Loucy (cell line): ENCODE data around the gene ARHGEF12.

Experiments used
- H2AFZ ChIP-seq: fragments of 200-600 bp; sonication (generic); 2 replicates; pipeline ENCODE4 v1.6.0; 2016; ENCODE audit warnings: antibody characterized with exemption, mild to moderate bottlenecking, low read length, moderate library complexity
- H3F3A ChIP-seq: fragments of 200-600 bp; 2 replicates; pipeline ENCODE4 v1.6.0; 2016; ENCODE audit warnings: antibody characterized with exemption, low read depth, mild to moderate bottlenecking
- H3K27me3 ChIP-seq: fragments of 200-600 bp; sonication (generic); 2 replicates; pipeline ENCODE4 v1.6.1; 2014; ENCODE audit warnings: low read length, mild to moderate bottlenecking; ENCODE audit not compliant: insufficient read depth, poor library complexity, severe bottlenecking
- H3K36me3 ChIP-seq: fragments of 200-600 bp; sonication (generic); 2 replicates; pipeline ENCODE4 v1.6.1; 2016; ENCODE audit warnings: low read length; ENCODE audit not compliant: insufficient read depth
- H3K4me1 ChIP-seq: fragments of 200-600 bp; sonication (generic); 2 replicates; pipeline ENCODE4 v1.5.1; 2014; ENCODE audit warnings: low read length, mild to moderate bottlenecking; ENCODE audit not compliant: insufficient read depth, poor library complexity, severe bottlenecking
- H3K4me2 ChIP-seq: fragments of 200-600 bp; sonication (generic); 2 replicates; pipeline ENCODE4 v1.6.0; 2014; ENCODE audit warnings: antibody characterized with exemption, low read length, low read depth, mild to moderate bottlenecking; ENCODE audit not compliant: poor library complexity, severe bottlenecking
- H3K4me3 ChIP-seq: fragments of 200-600 bp; sonication (generic); 2 replicates; pipeline ENCODE4 v1.5.1; 2014; ENCODE audit warnings: low read length, mild to moderate bottlenecking, mixed read lengths; ENCODE audit not compliant: poor library complexity, severe bottlenecking
- H3K79me2 ChIP-seq: fragments of 200-600 bp; sonication (generic); 2 replicates; pipeline ENCODE4 v1.6.1; 2014; ENCODE audit warnings: low read length; ENCODE audit not compliant: insufficient read depth
- H3K9ac ChIP-seq: fragments of 200-600 bp; sonication (generic); 2 replicates; pipeline ENCODE4 v1.6.0; 2014; ENCODE audit warnings: mild to moderate bottlenecking, low read depth, low read length, moderate library complexity; ENCODE audit not compliant: poor library complexity, severe bottlenecking
- H3K9me2 ChIP-seq: fragments of 200-600 bp; sonication (generic); replicated peaks from 2 replicates; pipeline ENCODE4 v1.6.1; 2016; ENCODE audit warnings: low read depth, low read length, mixed read lengths
- H3K9me3 ChIP-seq: fragments of 200-600 bp; sonication (generic); 2 replicates; pipeline ENCODE4 v1.6.1; 2014; ENCODE audit warnings: mild to moderate bottlenecking, antibody characterized with exemption, low read length, low read depth; ENCODE audit not compliant: insufficient read depth
- H4K20me1 ChIP-seq: fragments of 200-600 bp; sonication (generic); 2 replicates; pipeline ENCODE4 v1.6.0; 2014; ENCODE audit warnings: antibody characterized with exemption, low read length, mild to moderate bottlenecking; ENCODE audit not compliant: insufficient read depth, poor library complexity, severe bottlenecking
- CTCF ChIP-seq: fragments of 200-600 bp; sonication (generic); conservative IDR thresholded peaks from 2 replicates; pipeline ENCODE4 v1.5.1; 2014; ENCODE audit warnings: mild to moderate bottlenecking, antibody characterized with exemption, low read length
- EZH2phosphoT487 ChIP-seq: fragments of 200-600 bp; IDR thresholded peaks from 2 replicates; pipeline ENCODE4 v1.6.1; 2018; ENCODE audit warnings: antibody characterized with exemption, mild to moderate bottlenecking, moderate library complexity, borderline replicate concordance

Gene ARHGEF12

GRCh38 chr11:120333801-120334200, 2.4 kb upstream of the ARHGEF12 start:
- no peak overlapping the region for H3K4me2 ChIP-seq
- no peaks in the 10 kb centered on the region for H3K9me2 ChIP-seq
- no peaks in the 10 kb centered on the region for H4K20me1 ChIP-seq
- no peaks in the 10 kb centered on the region for H3F3A ChIP-seq
- no peak for TF ChIP-seq EZH2phosphoT487
- TF ChIP-seq CTCF: no peak
- H2AFZ ChIP-seq: no peak overlapping the region
- H3K9ac ChIP-seq: no peak overlapping the region
- H3K27me3 ChIP-seq: peaks cover 40% of the 10 kb centered on the region
- H3K79me2 ChIP-seq: no peaks in the 10 kb centered on the region
- no peaks in the 10 kb centered on the region for H3K36me3 ChIP-seq
- H3K4me3 ChIP-seq: no peak overlapping the region
- H3K9me3 ChIP-seq: no peaks in the 10 kb centered on the region
- H3K4me1 ChIP-seq: no peaks in the 10 kb centered on the region

- no peak overlapping the region for H3K4me2 ChIP-seq
- H3K9me2 ChIP-seq: no peaks in the 10 kb centered on the region
- H3K36me3 ChIP-seq: no peaks in the 10 kb centered on the region
- no peak overlapping the region for H3K9ac ChIP-seq
- H4K20me1 ChIP-seq: no peaks in the 10 kb centered on the region
- TF ChIP-seq CTCF: no peak
- H3F3A ChIP-seq: no peaks in the 10 kb centered on the region
- no peaks in the 10 kb centered on the region for H3K9me3 ChIP-seq
- no peak overlapping the region for H2AFZ ChIP-seq
- H3K4me3 ChIP-seq: no peak overlapping the region
- H3K4me1 ChIP-seq: no peaks in the 10 kb centered on the region
- no peaks in the 10 kb centered on the region for H3K79me2 ChIP-seq
- H3K27me3 ChIP-seq: peaks cover 46% of the 10 kb centered on the region
Observed at GRCh38 chr11:120334332-120334731, 1.9 kb upstream of the ARHGEF12 start.

GRCh38 chr11:120334894-120335462, 1.2 kb upstream of the ARHGEF12 start:
- no peaks in the 10 kb centered on the region for H3K9me2 ChIP-seq
- H3K36me3 ChIP-seq: no peaks in the 10 kb centered on the region

More at GRCh38 chr11:120334894-120335462, 1.2 kb upstream of the ARHGEF12 start:
- H3K79me2 ChIP-seq: no peaks in the 10 kb centered on the region
- no peak overlapping the region for H3K9ac ChIP-seq
- H4K20me1 ChIP-seq: no peaks in the 10 kb centered on the region
- no peak overlapping the region for H3K4me3 ChIP-seq
- no peak overlapping the region for H2AFZ ChIP-seq
- H3K4me2 ChIP-seq: no peak overlapping the region
- no peaks in the 10 kb centered on the region for H3K4me1 ChIP-seq
- H3K9me3 ChIP-seq: no peaks in the 10 kb centered on the region
- peak; percentile 60 for TF ChIP-seq CTCF
- TF ChIP-seq EZH2phosphoT487: no peak
- peaks cover 52% of the 10 kb centered on the region for H3K27me3 ChIP-seq
- no peaks in the 10 kb centered on the region for H3F3A ChIP-seq
